ENCODE measurements around the gene NOD2.

- no peak for TF ChIP-seq POLR2AphosphoS5 (IDR thresholded peaks at IDR 0.05)
- TF ChIP-seq POLR2A (IDR thresholded peaks at IDR 0.05): no peak
- TF ChIP-seq CTCF (IDR thresholded peaks at IDR 0.05): no peak
- TF ChIP-seq EP300 (IDR thresholded peaks at IDR 0.05): no peak
Measured at GRCh38 chr16:50708373-50709060, 15.1 kb downstream of the NOD2 start.

Measured in suprapubic skin (tissue), 4 donors.